ENCODE results near the gene PRRT4. TPM values are rescaled to one million over a fixed set of nuclear protein-coding genes. Genes with fewer than 3 reads are reported as not detected.

PRRT4 gene
- polyA plus RNA-seq, 1 donor (not counting 4 experiments of a cell fraction or from before 2014, with no cell fraction given): 0.12 TPM

GRCh38 chr7:128353189-128353588, 8.3 kb downstream of the PRRT4 start:
- Histone ChIP-seq H3K36me3 (ENCODE audit: control insufficient read depth in 2 of 2, extremely low read depth in 1 of 2, insufficient read depth in 2 of 2, low read length in 2 of 2) (no peaks in the 10 kb centered on the region), H3K4me3 (ENCODE audit: control insufficient read depth in 2 of 3, extremely low read depth in 1 of 3, insufficient read depth in 2 of 3, low read depth in 1 of 3, low read length in 3 of 3) (no peak overlapping the region), H2AFZ (ENCODE audit: control insufficient read depth, low read length) (no peak overlapping the region), H3K9ac (ENCODE audit: control insufficient read depth, extremely low read depth, insufficient read depth, low read length) (no peak overlapping the region), H4K20me1 (ENCODE audit: control insufficient read depth, extremely low read depth, insufficient read depth, low read length) (no peaks in the 10 kb centered on the region), H3K4me2 (ENCODE audit: control insufficient read depth, extremely low read depth, insufficient read depth, low read depth, low read length) (no peak overlapping the region), H3K4me1 (ENCODE audit: control insufficient read depth, extremely low read depth, insufficient read depth, low read length) (peaks cover 4% of the 10 kb centered on the region), H3K9me1 (ENCODE audit: control insufficient read depth, extremely low read depth, insufficient read depth, low read length) (no peaks in the 10 kb centered on the region), H3K79me2 (ENCODE audit: control insufficient read depth, insufficient read depth, low read length) (no peaks in the 10 kb centered on the region), H3K27me3 (ENCODE audit: control insufficient read depth, extremely low read depth, insufficient read depth, low read length) (peaks cover 39% of the 10 kb centered on the region), H3K9me3 (ENCODE audit: control insufficient read depth, low read depth, low read length) (no peaks in the 10 kb centered on the region), H3K27ac (ENCODE audit: control insufficient read depth, insufficient read depth, low read length) (no peak overlapping the region)
- peak; percentile 2 for TF ChIP-seq EZH2 (IDR thresholded peaks at IDR 0.05; ENCODE audit: low read length)
- no peak for TF ChIP-seq CTCF (optimal IDR thresholded peaks at IDR 0.05 in 1 of 3, IDR thresholded peaks at IDR 0.05 in 1 of 3, conservative IDR thresholded peaks at IDR 0.05 in 1 of 3; ENCODE audit: extremely low read depth in 1 of 3, insufficient read depth in 2 of 3, low read length in 3 of 3)
- DNase-seq (ENCODE audit: low read depth, low spot score): no peak
- FAIRE-seq: no peak
- dilution Hi-C loops (cut with MboI; ENCODE audit: extremely low pct_ligation_motif_present, low sequenced_read_pairs): no loop called here

- no peak overlapping the region for H2AFZ ChIP-seq (ENCODE audit: control insufficient read depth, low read length)
- H3K27ac ChIP-seq (ENCODE audit: control insufficient read depth, insufficient read depth, low read length): no peak overlapping the region
- TF ChIP-seq CTCF (optimal IDR thresholded peaks at IDR 0.05 in 1 of 3, IDR thresholded peaks at IDR 0.05 in 1 of 3, conservative IDR thresholded peaks at IDR 0.05 in 1 of 3; ENCODE audit: extremely low read depth in 1 of 3, insufficient read depth in 2 of 3, low read length in 3 of 3) (no peak), EZH2 (IDR thresholded peaks at IDR 0.05; ENCODE audit: low read length) (no peak)
- no peaks in the 10 kb centered on the region for H3K36me3 ChIP-seq (ENCODE audit: control insufficient read depth in 2 of 2, extremely low read depth in 1 of 2, insufficient read depth in 2 of 2, low read length in 2 of 2)
- H3K9me3 ChIP-seq (ENCODE audit: control insufficient read depth, low read depth, low read length): no peaks in the 10 kb centered on the region
- no peak for FAIRE-seq
- no peak overlapping the region for H3K9ac ChIP-seq (ENCODE audit: control insufficient read depth, extremely low read depth, insufficient read depth, low read length)
- H3K4me3 ChIP-seq (ENCODE audit: control insufficient read depth in 2 of 3, extremely low read depth in 1 of 3, insufficient read depth in 2 of 3, low read depth in 1 of 3, low read length in 3 of 3): no peak overlapping the region
- peaks cover 4% of the 10 kb centered on the region for H3K4me1 ChIP-seq (ENCODE audit: control insufficient read depth, extremely low read depth, insufficient read depth, low read length)
- H3K27me3 ChIP-seq (ENCODE audit: control insufficient read depth, extremely low read depth, insufficient read depth, low read length): peaks cover 39% of the 10 kb centered on the region
- H4K20me1 ChIP-seq (ENCODE audit: control insufficient read depth, extremely low read depth, insufficient read depth, low read length): no peaks in the 10 kb centered on the region
- DNase-seq (ENCODE audit: low read depth, low spot score): no peak
- dilution Hi-C loops (cut with MboI; ENCODE audit: extremely low pct_ligation_motif_present, low sequenced_read_pairs): no loop called here
- H3K79me2 ChIP-seq (ENCODE audit: control insufficient read depth, insufficient read depth, low read length): no peaks in the 10 kb centered on the region
- no peak overlapping the region for H3K4me2 ChIP-seq (ENCODE audit: control insufficient read depth, extremely low read depth, insufficient read depth, low read depth, low read length)
- no peaks in the 10 kb centered on the region for H3K9me1 ChIP-seq (ENCODE audit: control insufficient read depth, extremely low read depth, insufficient read depth, low read length)
These were observed 8.9 kb downstream of the PRRT4 start for GRCh38 chr7:128352636-128353035.
